CD8-positive, alpha-beta memory T cell (primary cell): ENCODE measurements around the gene TMEM52B. TPM values are rescaled to one million over a fixed set of nuclear protein-coding genes. Genes with fewer than 3 reads are reported as not detected.

Experiments used
- CTCF ChIA-PET: fragments of 350-600 bp; sonication (Branson Sonifier 250); formaldehyde crosslinking; loops from one replicate; lab custom pipeline; 2021; ENCODE audit warnings: antibody characterized with exemption; lab: Charles Lee
- POLR2A ChIA-PET: fragments of 350-600 bp; sonication (Branson Sonifier 250); formaldehyde crosslinking; loops from one replicate; lab custom pipeline; 2021; ENCODE audit warnings: antibody characterized with exemption; lab: Charles Lee
- DNase-seq, 5 donors: peaks; one replicate each; pipeline versions ENCODE4 v3.0.0 to v3.0.0-alpha.2; 2020 to 2022; ENCODE audit warnings: mixed read lengths in 1 of 5
- H3K27ac ChIP-seq: one replicate; pipeline ENCODE4 v1.7.0; 2013; ENCODE audit warnings: low read depth, mild to moderate bottlenecking, low read length, moderate library complexity
- H3K27me3 ChIP-seq: 2 replicates; pipeline ENCODE4 v1.7.0; 2013; ENCODE audit warnings: low read length, mild to moderate bottlenecking; ENCODE audit not compliant: insufficient read depth, poor library complexity, severe bottlenecking
- H3K36me3 ChIP-seq: 2 replicates; pipeline ENCODE4 v1.7.0; 2013; ENCODE audit warnings: mild to moderate bottlenecking, low read length, moderate library complexity; ENCODE audit not compliant: insufficient read depth
- H3K4me1 ChIP-seq: 2 replicates; pipeline ENCODE4 v1.7.0; 2013; ENCODE audit warnings: mild to moderate bottlenecking, low read length, moderate library complexity; ENCODE audit not compliant: insufficient read depth
- H3K4me3 ChIP-seq: 2 replicates; pipeline ENCODE4 v1.7.0; 2013; ENCODE audit warnings: mild to moderate bottlenecking, low read length
- H3K9me3 ChIP-seq: 2 replicates; pipeline ENCODE4 v1.7.0; 2013; ENCODE audit warnings: mild to moderate bottlenecking, low read length
- H3K27ac Mint-ChIP-seq, 8 donors: one replicate each; pipeline ENCODE4 v1.8.0; 2020 to 2021; ENCODE audit warnings: mixed read lengths in 8 of 8, mild to moderate bottlenecking in 6 of 8, inconsistent platforms in 3 of 8, moderate library complexity in 3 of 8
- H3K27me3 Mint-ChIP-seq, 2 donors: one replicate each; pipeline ENCODE4 v1.8.0; 2020 to 2021; ENCODE audit warnings: mixed read lengths in 2 of 2, mild to moderate bottlenecking in 1 of 2, moderate library complexity in 1 of 2
- H3K36me3 Mint-ChIP-seq, 3 donors: one replicate each; pipeline ENCODE4 v1.8.0; 2020 to 2021; ENCODE audit warnings: mixed read lengths in 3 of 3, inconsistent platforms in 1 of 3, mild to moderate bottlenecking in 1 of 3
- H3K4me1 Mint-ChIP-seq, 3 donors: one replicate each; pipeline ENCODE4 v1.8.0; 2020 to 2021; ENCODE audit warnings: mixed read lengths in 3 of 3, inconsistent platforms in 1 of 3, mild to moderate bottlenecking in 1 of 3
- H3K4me3 Mint-ChIP-seq, 7 donors: one replicate each; pipeline ENCODE4 v1.8.0; 2020 to 2021; ENCODE audit warnings: mixed read lengths in 7 of 7, mild to moderate bottlenecking in 6 of 7, moderate library complexity in 4 of 7, inconsistent platforms in 2 of 7
- H3K9me3 Mint-ChIP-seq, 5 donors: one replicate each; pipeline ENCODE4 v1.8.0; 2020 to 2022; ENCODE audit warnings: mixed read lengths in 5 of 5, mild to moderate bottlenecking in 3 of 5, moderate library complexity in 2 of 5, inconsistent platforms in 1 of 5
- polyA plus RNA-seq: library from polyadenylated mRNA; unstranded; fragments of 300-500 nt; fragmentation: Illumina TruSeq; gene quantifications from one replicate; pipeline ENCODE4 v1.2.3, GENCODE V29; 2021
- total RNA-seq, 2 experiments: library from RNA; stranded (reverse); gene quantifications; one replicate each; pipeline ENCODE4 v1.2.3, GENCODE V29; 2021

Gene TMEM52B
- total and polyA plus RNA-seq, 3 experiments from 2014 or later: not detected

- no peak overlapping the region for H3K4me3 Mint-ChIP-seq
- no peak for DNase-seq
- no peak overlapping the region for H3K27ac Mint-ChIP-seq
- POLR2A ChIA-PET: no interaction called here
- no peak overlapping the region for H3K27ac ChIP-seq
- no peaks in the 10 kb centered on the region for H3K36me3 ChIP-seq
- H3K27me3 ChIP-seq: no peaks in the 10 kb centered on the region
- no peaks in the 10 kb centered on the region for H3K36me3 Mint-ChIP-seq
- H3K4me1 Mint-ChIP-seq: no peaks in the 10 kb centered on the region
- H3K9me3 ChIP-seq: no peaks in the 10 kb centered on the region
- H3K27me3 Mint-ChIP-seq: peaks cover 0 to 4% of the 10 kb centered on the region in 2 donors
- no peaks in the 10 kb centered on the region for H3K9me3 Mint-ChIP-seq
- no peaks in the 10 kb centered on the region for H3K4me1 ChIP-seq
- CTCF ChIA-PET: no interaction called here
- no peak overlapping the region for H3K4me3 ChIP-seq
Measured at GRCh38 chr12:10205220-10205807, 26.5 kb downstream of the TMEM52B start.

- peaks cover 0 to 3% of the 10 kb centered on the region in 2 donors for H3K27me3 Mint-ChIP-seq
- ChIA-PET POLR2A (no interaction called here), CTCF (no interaction called here)
- H3K36me3 Mint-ChIP-seq: no peaks in the 10 kb centered on the region
- H3K9me3 ChIP-seq: no peaks in the 10 kb centered on the region
- H3K4me3 ChIP-seq: no peak overlapping the region
- H3K27ac ChIP-seq: no peak overlapping the region
- no peaks in the 10 kb centered on the region for H3K27me3 ChIP-seq
- H3K4me1 ChIP-seq: no peaks in the 10 kb centered on the region
- H3K9me3 Mint-ChIP-seq: no peaks in the 10 kb centered on the region
- peaks cover 3 to 4% (median 3%) of the 10 kb centered on the region in 3 donors for H3K4me1 Mint-ChIP-seq
- H3K36me3 ChIP-seq: no peaks in the 10 kb centered on the region
- no peak for DNase-seq
- H3K27ac Mint-ChIP-seq: peak overlapping the region in 1 of 8 donors; percentile 7
- H3K4me3 Mint-ChIP-seq: no peak overlapping the region
Measured at GRCh38 chr12:10207136-10207535, 28.3 kb downstream of the TMEM52B start.

DNA sequence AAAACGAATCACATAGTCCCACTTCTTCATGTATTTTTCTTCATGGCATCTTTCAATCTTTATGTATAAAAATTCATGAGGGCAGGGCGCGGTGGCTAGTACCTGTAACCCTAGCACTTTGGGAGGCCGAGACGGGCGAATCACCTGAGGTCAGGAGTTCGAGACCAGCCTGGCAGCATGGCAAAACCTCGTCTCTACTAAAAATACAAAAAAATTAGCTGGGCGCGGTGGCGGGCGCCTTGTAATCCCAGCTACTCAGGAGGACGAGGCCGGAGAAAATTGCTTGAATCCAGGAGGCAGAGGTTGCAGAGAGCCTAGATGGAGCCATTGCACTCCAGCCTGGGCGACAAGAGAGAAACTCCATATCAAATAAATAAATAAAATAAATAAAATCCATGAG, 31.4 kb downstream of the TMEM52B start:
- peaks cover 0 to 8% of the 10 kb centered on the region in 2 donors for H3K27me3 Mint-ChIP-seq
- H3K36me3 Mint-ChIP-seq: peaks cover 0 to 27% (median 0%) of the 10 kb centered on the region in 3 donors
- POLR2A ChIA-PET: no interaction called here
- no peak overlapping the region for H3K27ac Mint-ChIP-seq
- H3K9me3 Mint-ChIP-seq: peaks cover 0 to 1% (median 0%) of the 10 kb centered on the region in 5 donors
- no peaks in the 10 kb centered on the region for H3K36me3 ChIP-seq
- peaks cover 16% of the 10 kb centered on the region for H3K4me1 ChIP-seq
- H3K4me3 Mint-ChIP-seq: no peak overlapping the region
- H3K4me1 Mint-ChIP-seq: peaks cover 24 to 27% (median 24%) of the 10 kb centered on the region in 3 donors
- no peak overlapping the region for H3K4me3 ChIP-seq
- no peak for DNase-seq
- CTCF ChIA-PET: interaction anchor here (1.2 kb wide), 1 partner anchor 19 kb away, joined by 3 read pairs; no protein-coding TSS in a partner anchor
- H3K27me3 ChIP-seq: no peaks in the 10 kb centered on the region
- no peak overlapping the region for H3K27ac ChIP-seq
- H3K9me3 ChIP-seq: no peaks in the 10 kb centered on the region

DNA sequence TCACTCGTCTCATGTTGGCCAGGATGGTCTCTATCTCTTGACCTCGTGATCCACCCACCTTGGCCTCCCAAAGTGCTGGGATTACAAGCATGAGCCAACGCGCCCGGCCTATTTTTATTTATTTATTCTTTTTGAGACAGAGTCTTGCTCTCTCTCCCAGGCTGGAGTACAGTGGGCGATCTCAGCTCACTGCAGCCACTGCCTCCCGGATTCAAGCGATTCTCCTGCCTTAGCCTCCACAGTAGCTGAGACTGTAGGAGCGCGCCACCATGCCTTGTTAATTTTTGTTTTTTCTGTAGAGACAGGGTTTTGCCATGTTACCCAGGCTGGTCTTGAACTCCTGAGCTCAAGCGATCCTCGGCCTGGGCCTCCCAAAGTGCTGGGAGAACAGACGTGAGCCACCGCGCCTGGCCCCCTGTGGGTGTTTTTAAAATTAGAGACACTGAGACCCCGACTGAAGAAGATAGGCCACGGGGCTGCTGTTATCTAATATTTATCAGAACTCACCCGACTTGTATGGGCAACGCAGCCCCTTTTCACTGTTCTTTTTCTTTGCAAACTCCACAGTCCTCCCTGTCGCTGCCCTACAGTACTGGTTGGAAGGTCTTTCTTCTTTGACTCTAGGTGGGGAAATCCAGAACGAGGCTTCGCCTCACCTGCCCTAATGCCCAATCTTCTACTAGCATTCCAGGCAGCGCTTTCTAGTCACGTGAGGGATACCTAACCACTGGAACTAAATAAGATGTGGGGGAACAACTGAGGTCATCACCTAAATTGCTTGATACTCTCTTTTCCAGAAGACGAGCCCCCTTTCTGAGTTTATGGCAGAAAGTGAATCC, 32.5 kb downstream of the TMEM52B start:
- H3K27me3 Mint-ChIP-seq: peaks cover 0 to 8% of the 10 kb centered on the region in 2 donors
- Histone ChIP-seq H3K27me3 (no peaks in the 10 kb centered on the region), H3K27ac (no peak overlapping the region), H3K9me3 (no peaks in the 10 kb centered on the region), H3K4me3 (no peak overlapping the region), H3K36me3 (no peaks in the 10 kb centered on the region), H3K4me1 (peaks cover 20% of the 10 kb centered on the region)
- peak overlapping the region in 5 of 7 donors; percentile 28 to 63 (median 37) for H3K4me3 Mint-ChIP-seq
- H3K36me3 Mint-ChIP-seq: peaks cover 0 to 33% (median 0%) of the 10 kb centered on the region in 3 donors
- H3K4me1 Mint-ChIP-seq: peaks cover 32 to 38% (median 35%) of the 10 kb centered on the region in 3 donors
- peak overlapping the region in 7 of 8 donors; percentile 12 to 99 (median 98) for H3K27ac Mint-ChIP-seq
- peaks cover 0 to 1% (median 0%) of the 10 kb centered on the region in 5 donors for H3K9me3 Mint-ChIP-seq
- POLR2A ChIA-PET: interaction anchor here (1.0 kb wide), 1 partner anchor 343 kb away, joined by 4 read pairs; no protein-coding TSS in a partner anchor
- CTCF ChIA-PET: interaction anchor here (1.2 kb wide), 1 partner anchor 20 kb away, joined by 3 read pairs; no protein-coding TSS in a partner anchor
- no peak for DNase-seq

- Histone ChIP-seq H3K9me3 (no peaks in the 10 kb centered on the region), H3K27ac (peak overlapping the region; percentile 99), H3K4me1 (peaks cover 20% of the 10 kb centered on the region), H3K4me3 (peak overlapping the region; percentile 56), H3K36me3 (no peaks in the 10 kb centered on the region), H3K27me3 (no peaks in the 10 kb centered on the region)
- POLR2A ChIA-PET: interaction anchor here (0.7 to 1.8 kb wide), 10 partner anchors 51 to 1334 kb away, joined by 3 to 7 read pairs (median 4); no protein-coding TSS in a partner anchor
- peaks cover 0 to 34% (median 0%) of the 10 kb centered on the region in 3 donors for H3K36me3 Mint-ChIP-seq
- H3K4me1 Mint-ChIP-seq: peaks cover 32 to 38% (median 35%) of the 10 kb centered on the region in 3 donors
- H3K4me3 Mint-ChIP-seq: peak overlapping the region; percentile 89 to 97 (median 95)
- H3K27me3 Mint-ChIP-seq: peaks cover 0 to 8% of the 10 kb centered on the region in 2 donors
- peaks cover 0 to 1% (median 0%) of the 10 kb centered on the region in 5 donors for H3K9me3 Mint-ChIP-seq
- H3K27ac Mint-ChIP-seq: peak overlapping the region; percentile 96 to 99 (median 98)
- peak; percentile 81 to 93 (median 88) for DNase-seq
- CTCF ChIA-PET: interaction anchor here (0.9 to 1.5 kb wide), 5 partner anchors 21 to 463 kb away, joined by 3 to 4 read pairs (median 3); no protein-coding TSS in a partner anchor
Measured at GRCh38 chr12:10211940-10212738, 33.3 kb downstream of the TMEM52B start.

GRCh38 chr12:10212739-10213131, 33.9 kb downstream of the TMEM52B start, which contains the start of gene GABARAPL1:
TSS of gene GABARAPL1 (plus strand) at chr12:10212877. CDS start at chr12:10213130, 253 bp downstream.
- no peaks in the 10 kb centered on the region for H3K27me3 ChIP-seq
- H3K27ac ChIP-seq: peak within 1 kb of the TSS; percentile 99
- Mint-ChIP-seq H3K36me3 (peaks cover 0 to 38% (median 0%) of the 10 kb centered on the region in 3 donors), H3K27ac (peak within 1 kb of the TSS; percentile 96 to 99 (median 98)), H3K27me3 (peaks cover 0 to 8% of the 10 kb centered on the region in 2 donors), H3K9me3 (peaks cover 0 to 1% (median 0%) of the 10 kb centered on the region in 5 donors), H3K4me3 (peak within 1 kb of the TSS; percentile 89 to 97 (median 95)), H3K4me1 (peaks cover 32 to 38% (median 35%) of the 10 kb centered on the region in 3 donors)
- H3K4me1 ChIP-seq: peaks cover 20% of the 10 kb centered on the region
- ChIA-PET POLR2A (interaction anchor here (0.6 to 1.8 kb wide), 12 partner anchors 52 to 1333 kb away, joined by 3 to 7 read pairs (median 4); partner anchors contain the start of genes CD69 and KLRC4), CTCF (interaction anchor here (0.6 to 1.5 kb wide), 7 partner anchors 21 to 462 kb away, joined by 3 to 4 read pairs (median 3); no protein-coding TSS in a partner anchor)
- H3K9me3 ChIP-seq: no peaks in the 10 kb centered on the region
- peak within 1 kb of the TSS; percentile 56 for H3K4me3 ChIP-seq
- DNase-seq: peak; percentile 79 to 91 (median 84)
- H3K36me3 ChIP-seq: no peaks in the 10 kb centered on the region
